HAP-1 (cell line): ENCODE results near the gene NSF.
"Not testable (repeated sequence)": the region's sequence is repeated elsewhere in the genome, so short reads cannot be mapped to it uniquely, and the experiment has no call there.

Source experiments
- DNase-seq, 2 experiments: peaks; one replicate each; pipeline ENCODE4 v3.0.0-alpha.2; 2016 to 2020; ENCODE audit warnings: low spot score in 2 of 2
- H3K27me3 ChIP-seq: fragments of 250-450 bp; sonication (Bioruptor Pico); 2 replicates; pipeline ENCODE4 v1.5.1; 2020; ENCODE audit warnings: low read depth, mild to moderate bottlenecking, moderate library complexity
- H3K36me3 ChIP-seq: fragments of 250-450 bp; sonication (Bioruptor Pico); replicated peaks from 2 replicates; pipeline ENCODE4 v1.5.1; 2020; ENCODE audit warnings: mild to moderate bottlenecking
- H3K4me1 ChIP-seq: fragments of 250-450 bp; sonication (Bioruptor Pico); 2 replicates; pipeline ENCODE4 v1.5.1; 2020; ENCODE audit warnings: mild to moderate bottlenecking
- H3K4me3 ChIP-seq: fragments of 250-450 bp; sonication (Bioruptor Pico); 2 replicates; pipeline ENCODE4 v1.5.1; 2020; ENCODE audit warnings: mild to moderate bottlenecking, moderate library complexity
- H3K9me3 ChIP-seq: fragments of 250-450 bp; sonication (Bioruptor Pico); 2 replicates; pipeline ENCODE4 v1.5.1; 2020; ENCODE audit warnings: mild to moderate bottlenecking, moderate library complexity
- in situ Hi-C: fragments of 300-500 bp; cut with MboI; formaldehyde crosslinking; loops from 3 replicates; pipeline ENCODE4 v1.14.3; 2020; ENCODE audit warnings: low sequenced_read_pairs, inconsistent platforms, mixed read lengths

NSF gene

DNA sequence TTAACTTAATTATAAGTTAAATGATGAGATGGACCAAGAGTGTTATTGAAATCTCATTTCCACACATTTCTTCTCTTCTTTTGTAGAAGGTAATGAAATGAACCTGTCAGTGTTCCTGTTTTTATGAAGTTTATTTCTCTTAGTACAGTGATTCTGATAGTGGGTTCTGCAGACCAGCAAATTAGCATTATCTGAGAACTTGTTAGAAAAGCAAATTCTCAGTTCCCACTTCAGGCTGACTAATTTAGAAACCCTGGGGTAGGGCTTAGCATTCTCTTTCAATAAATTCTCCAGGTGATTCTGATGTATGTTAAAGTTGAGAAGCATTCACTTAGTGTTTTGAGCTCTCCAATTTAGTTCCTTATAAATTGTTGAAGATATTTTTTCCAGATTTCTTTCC lies 12.7 kb downstream of the NSF start:
- H3K27me3 ChIP-seq, DNase-seq, H3K36me3 ChIP-seq, H3K9me3 ChIP-seq, in situ Hi-C loops, H3K4me3 ChIP-seq, H3K4me1 ChIP-seq: not testable (repeated sequence)

DNA sequence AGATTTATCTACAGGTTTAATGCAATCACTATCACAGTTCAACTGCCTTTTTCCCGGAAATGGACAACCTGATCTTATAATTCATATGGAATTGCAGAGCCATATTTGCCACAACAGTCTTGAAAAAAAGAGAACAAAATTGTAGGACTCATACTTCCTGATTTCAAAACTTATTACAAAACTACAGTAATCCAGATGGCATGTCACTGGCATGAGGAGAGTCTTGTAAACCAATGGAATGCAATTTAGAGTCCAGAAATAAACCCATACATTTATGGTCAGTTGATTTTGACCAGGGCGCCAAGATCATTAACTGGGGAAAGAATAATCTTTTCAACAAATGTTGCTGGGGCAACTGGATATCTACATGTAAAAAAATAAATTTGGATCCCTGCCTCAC lies 20.8 kb downstream of the NSF start:
- in situ Hi-C loops, H3K4me1 ChIP-seq, H3K36me3 ChIP-seq, H3K4me3 ChIP-seq, DNase-seq, H3K27me3 ChIP-seq, H3K9me3 ChIP-seq: not testable (repeated sequence)

DNA sequence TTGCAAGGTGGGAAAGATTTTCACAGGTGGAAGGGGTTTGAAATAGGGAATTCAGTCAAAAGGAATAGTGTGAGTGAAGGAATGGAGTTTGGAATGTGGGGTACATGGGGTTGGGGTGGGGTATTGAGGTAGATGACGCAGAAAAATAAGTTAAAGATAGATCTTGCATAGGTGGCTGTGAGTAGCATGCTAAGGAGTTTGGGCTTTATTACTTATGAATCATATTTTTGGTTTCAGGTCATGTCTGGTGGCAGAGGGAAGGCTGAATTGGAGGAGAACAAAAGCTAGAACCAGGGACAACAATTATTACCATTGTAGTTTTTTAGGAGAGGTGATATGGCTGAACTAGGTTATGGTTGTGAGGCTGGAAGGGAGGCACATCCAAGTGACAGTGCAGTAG lies 23.4 kb downstream of the NSF start:
- H3K4me1 ChIP-seq, H3K4me3 ChIP-seq, in situ Hi-C loops, H3K27me3 ChIP-seq, H3K9me3 ChIP-seq, H3K36me3 ChIP-seq, DNase-seq: not testable (repeated sequence)

DNA sequence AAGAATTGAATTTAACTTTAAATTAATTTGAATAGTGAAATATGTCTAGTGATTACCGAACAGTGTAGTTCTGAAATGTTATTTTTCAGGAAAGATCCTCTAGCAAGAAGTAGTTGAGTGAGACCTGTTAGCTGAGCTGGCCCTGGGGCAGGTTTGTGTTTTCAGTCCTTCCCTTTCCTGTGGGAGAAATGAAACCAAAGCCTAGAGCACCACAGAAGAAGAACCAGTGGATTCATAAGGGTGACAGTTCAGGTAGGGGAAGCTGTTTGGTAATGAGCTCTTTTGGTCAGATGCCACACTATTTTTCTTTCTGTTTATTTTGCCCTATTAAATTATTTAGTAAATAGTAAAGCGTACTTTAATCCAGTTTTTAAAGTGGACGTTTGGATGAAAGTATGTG lies 26.7 kb downstream of the NSF start:
- H3K4me3 ChIP-seq, DNase-seq, H3K36me3 ChIP-seq, H3K9me3 ChIP-seq, H3K27me3 ChIP-seq, in situ Hi-C loops, H3K4me1 ChIP-seq: not testable (repeated sequence)

DNA sequence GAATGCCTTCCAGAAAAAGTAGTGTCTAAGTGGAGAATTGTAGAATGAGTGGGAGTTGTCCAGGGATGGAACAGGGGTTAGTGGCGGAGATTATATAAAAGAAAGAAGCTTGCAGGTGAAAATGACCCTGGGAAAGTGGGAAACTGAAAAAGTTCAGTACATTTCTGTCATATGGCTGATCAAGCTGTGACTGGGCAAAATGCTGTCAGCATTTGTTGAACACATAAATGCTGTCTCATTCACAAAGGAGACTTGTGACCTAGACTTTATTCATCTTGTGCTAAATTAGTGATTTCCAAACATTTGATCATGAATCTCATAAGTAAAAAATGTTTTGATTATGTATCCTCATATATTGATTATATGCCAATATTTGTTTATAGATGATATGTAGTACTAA lies 28.5 kb downstream of the NSF start:
- not testable (repeated sequence) for DNase-seq

DNA sequence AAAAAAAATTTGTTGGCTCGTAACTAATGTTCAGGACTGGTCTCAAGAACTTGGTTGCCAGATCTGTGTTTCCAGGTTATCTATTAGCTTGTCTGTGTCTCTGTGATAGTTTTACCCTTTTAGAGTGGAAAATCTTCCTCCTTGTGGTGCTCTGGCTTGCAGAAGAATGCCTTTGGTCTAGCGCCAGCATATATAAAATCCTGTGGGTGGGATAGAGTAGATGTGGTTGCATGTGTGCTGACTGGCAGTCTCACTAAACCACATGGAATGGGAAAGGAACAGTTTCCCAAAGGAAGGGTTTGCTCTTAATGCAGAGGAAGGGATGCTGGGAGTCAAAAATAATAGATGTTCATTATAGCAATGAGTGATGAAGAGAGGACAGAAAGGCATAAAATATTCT lies 33.3 kb downstream of the NSF start:
- H3K36me3 ChIP-seq, H3K27me3 ChIP-seq, H3K9me3 ChIP-seq, DNase-seq, H3K4me1 ChIP-seq, H3K4me3 ChIP-seq, in situ Hi-C loops: not testable (repeated sequence)

More for the DNA sequence above, 28.5 kb downstream of the NSF start:
- H3K27me3 ChIP-seq, H3K4me3 ChIP-seq, H3K4me1 ChIP-seq, H3K9me3 ChIP-seq, H3K36me3 ChIP-seq, in situ Hi-C loops: not testable (repeated sequence)

DNA sequence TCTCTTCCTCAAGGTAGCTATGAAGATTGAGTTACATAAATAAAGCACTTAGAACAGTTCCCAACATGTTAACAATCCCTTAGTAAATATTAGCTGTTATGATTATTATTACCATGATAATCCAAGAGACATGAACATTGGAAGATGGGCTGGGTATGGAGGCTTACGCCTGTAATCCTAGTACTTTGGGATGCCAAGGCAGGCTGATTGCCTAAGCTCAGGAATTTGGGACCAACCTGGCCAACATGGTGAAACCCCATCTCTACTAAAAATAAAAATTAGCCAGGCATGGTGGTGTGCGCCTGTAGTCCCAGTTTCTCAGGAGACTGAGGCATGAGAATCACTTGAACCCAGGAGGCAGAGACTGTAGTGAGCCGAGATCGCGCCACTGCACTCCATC lies 34.3 kb downstream of the NSF start:
- DNase-seq, H3K9me3 ChIP-seq, H3K4me1 ChIP-seq, H3K4me3 ChIP-seq, H3K36me3 ChIP-seq, H3K27me3 ChIP-seq, in situ Hi-C loops: not testable (repeated sequence)

DNA sequence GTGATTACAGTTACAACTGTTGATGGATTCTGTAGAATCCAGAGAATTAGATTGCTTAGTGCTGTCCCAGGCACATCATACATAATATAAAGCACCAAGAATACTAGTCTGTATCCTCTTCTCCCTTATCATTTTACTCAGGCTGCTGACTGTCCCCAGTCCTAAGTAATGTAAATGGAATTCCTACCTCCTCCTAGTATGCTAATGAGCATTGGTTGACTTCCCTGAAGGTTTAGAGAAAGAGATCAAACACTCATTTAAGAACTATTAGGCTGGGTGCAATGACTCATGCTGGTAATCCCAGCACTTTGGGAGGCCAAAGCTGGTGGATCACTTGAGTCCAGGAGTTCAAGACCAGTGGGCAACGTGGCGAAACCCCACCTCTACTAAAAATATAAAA lies 37.0 kb downstream of the NSF start:
- H3K4me1 ChIP-seq, H3K36me3 ChIP-seq, in situ Hi-C loops, H3K9me3 ChIP-seq, H3K27me3 ChIP-seq, H3K4me3 ChIP-seq, DNase-seq: not testable (repeated sequence)

DNA sequence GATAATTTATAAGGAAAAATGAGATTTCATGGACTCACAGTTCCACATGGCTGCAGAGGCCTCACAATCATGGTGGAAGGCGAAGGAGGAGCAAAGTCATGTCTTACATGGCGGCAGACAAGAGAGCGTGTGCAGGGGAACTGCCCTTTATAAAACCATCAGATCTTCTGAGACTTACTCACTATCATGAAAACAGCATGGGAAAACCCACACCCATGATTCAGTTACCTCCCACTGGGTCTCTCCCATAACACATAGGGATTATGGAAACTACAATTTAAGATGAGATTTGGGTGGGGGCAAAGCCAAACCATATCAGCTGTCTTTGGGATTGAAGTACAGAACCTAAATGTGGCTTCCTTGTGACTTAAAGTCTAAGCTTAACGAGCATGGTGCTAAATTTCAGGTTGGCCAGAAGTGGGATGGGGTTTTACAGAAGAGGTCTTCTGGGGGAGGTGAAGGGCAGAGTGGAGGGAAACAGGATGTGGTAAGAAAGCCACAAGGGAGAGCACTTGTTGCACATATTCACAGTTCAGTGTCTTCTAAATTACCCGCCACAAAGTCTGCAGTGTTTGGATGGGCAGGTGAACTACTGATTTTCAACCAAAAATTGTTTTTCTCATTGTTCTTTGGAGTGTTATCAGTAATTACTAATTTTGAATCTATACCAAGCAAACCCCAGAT lies 38.4 kb downstream of the NSF start:
- H3K4me1 ChIP-seq, in situ Hi-C loops, H3K9me3 ChIP-seq, H3K27me3 ChIP-seq, H3K4me3 ChIP-seq, H3K36me3 ChIP-seq, DNase-seq: not testable (repeated sequence)

DNA sequence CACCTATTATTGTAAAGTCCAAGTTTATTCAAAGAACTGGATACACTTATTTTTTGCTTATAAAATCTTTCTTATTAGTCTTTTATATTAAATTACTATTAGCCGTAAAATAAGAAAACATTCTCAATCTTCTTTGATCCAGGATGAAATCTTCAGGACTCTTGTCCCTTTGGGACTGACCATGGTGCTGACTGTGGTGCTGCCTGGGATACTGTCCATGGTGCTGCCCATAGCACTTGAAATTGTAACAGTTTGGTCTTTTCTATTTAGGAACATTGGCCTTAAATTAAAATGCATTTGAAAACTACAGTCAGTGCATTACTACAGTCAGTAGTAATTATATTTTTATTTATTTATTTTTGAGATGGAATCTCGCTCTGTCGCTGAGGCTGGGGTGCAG lies 41.7 kb downstream of the NSF start:
- H3K9me3 ChIP-seq, H3K4me1 ChIP-seq, H3K27me3 ChIP-seq, H3K4me3 ChIP-seq, H3K36me3 ChIP-seq, DNase-seq, in situ Hi-C loops: not testable (repeated sequence)

DNA sequence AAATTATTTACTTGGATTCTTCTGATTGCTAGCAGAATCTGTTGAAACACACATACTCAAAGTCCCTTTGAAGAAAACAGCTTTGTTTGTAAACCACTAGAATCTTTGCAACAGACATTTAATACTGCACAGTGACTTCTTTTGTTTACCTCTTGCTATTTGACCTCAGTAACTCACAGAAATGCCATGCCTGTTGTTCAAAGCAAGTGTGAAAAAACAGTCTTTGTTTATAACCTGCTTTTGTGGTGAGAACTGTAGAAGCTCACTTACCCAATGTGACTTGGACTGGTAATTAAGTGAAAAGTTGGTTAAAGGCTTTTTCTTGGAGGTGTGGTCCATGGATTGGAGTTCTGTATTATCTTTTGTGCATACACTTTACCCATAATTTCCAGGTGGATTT lies 44.4 kb downstream of the NSF start:
- H3K4me3 ChIP-seq, DNase-seq, H3K36me3 ChIP-seq, H3K27me3 ChIP-seq, in situ Hi-C loops, H3K4me1 ChIP-seq, H3K9me3 ChIP-seq: not testable (repeated sequence)

DNA sequence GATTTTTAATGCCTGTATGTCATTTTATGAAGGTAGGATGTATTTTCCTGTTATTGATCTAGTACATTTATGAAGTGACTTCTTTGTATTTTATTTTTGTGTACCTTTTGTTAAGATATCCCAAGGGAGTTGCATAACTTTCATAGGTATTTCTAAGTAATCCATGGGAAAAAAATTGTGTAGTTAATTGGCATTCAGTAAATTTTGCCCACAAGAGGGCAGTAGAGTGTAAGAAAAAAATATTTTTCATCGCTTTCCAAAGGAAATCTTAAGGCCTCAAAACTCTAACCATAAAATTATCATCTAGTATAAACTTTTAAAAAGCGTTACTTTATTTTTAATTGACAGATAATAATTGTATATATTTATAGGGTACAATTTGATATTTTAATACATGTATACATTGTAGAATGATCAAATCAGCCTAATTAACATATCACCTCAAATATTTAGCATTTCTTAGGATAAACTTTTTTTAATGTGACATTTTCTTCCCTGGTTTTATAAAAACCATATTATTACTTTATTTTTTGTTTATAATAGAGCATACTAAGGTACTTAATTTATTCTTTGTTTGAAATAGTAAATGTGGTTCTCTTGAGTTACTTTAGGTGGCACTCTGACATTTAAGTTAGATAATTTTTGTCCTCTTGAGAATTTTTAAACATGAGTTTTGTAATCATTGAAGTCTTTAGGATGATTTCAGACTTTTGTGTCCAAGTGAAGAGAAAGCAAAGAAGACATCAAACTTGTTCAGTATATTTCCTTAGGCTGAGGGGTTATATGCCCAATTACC lies 51.6 kb downstream of the NSF start:
- DNase-seq, H3K36me3 ChIP-seq, in situ Hi-C loops, H3K27me3 ChIP-seq, H3K9me3 ChIP-seq, H3K4me1 ChIP-seq, H3K4me3 ChIP-seq: not testable (repeated sequence)

DNA sequence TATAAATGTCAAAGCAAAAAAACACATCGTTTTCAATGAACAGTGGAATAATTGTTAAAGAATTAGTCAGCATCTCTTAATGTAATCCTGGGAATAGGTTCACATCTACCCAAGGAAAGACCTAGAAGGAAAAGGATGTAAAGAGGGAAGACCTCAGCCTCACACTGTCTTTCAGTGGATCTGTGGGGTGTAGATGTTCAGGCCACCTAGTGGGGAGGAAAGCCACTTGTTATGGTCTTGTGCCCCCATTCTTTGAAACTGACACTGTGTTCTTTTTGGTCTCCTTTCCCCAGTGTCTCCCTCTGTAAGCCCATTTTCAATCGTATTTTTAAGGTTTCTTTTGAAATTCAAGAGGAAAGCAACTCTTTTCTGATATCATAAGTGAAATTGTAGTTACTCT lies 56.8 kb downstream of the NSF start:
- in situ Hi-C loops = not testable (repeated sequence)

DNA sequence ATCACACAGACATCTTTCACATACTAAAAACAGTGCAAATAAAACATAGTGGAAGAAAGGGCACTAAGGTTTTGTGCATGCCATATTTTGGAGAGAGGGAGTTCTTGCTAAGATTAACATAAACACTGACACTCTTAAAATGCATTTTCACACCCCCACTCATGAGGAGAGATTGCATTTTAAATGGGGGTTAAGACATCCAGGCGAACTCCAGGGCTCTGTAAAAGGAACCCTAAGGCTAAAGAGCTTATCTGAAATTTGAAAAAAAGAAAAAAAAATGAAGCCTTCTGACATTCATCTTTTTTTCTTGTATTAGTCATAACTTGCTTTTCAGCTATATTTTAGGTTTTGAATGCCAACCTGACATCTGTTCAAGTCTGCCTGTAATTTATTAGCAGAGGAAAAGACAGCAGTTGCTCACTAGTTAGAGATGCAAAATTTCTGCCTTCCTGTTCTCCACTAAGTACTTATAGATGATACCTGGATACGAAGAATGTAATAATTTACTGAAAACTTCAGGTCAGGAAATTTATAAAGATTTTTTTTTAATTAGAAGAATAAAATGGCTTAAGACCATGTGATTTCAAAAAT lies 57.3 kb downstream of the NSF start:
- in situ Hi-C loops, H3K4me1 ChIP-seq, H3K27me3 ChIP-seq, H3K36me3 ChIP-seq, DNase-seq, H3K9me3 ChIP-seq, H3K4me3 ChIP-seq: not testable (repeated sequence)

More for the DNA sequence above, 56.8 kb downstream of the NSF start:
- H3K4me1 ChIP-seq, H3K27me3 ChIP-seq, H3K9me3 ChIP-seq, DNase-seq, H3K36me3 ChIP-seq, H3K4me3 ChIP-seq: not testable (repeated sequence)
